H9 (cell line): ENCODE results near the gene WDR55. TPM values are rescaled to one million over a fixed set of nuclear protein-coding genes. Genes with fewer than 3 reads are reported as not detected.

ENCODE experiments used
- DNase-seq: peaks from one replicate; pipeline ENCODE4 v3.0.0-alpha.2; 2017
- H2AFZ ChIP-seq: one replicate; pipeline ENCODE4 v1.6.1; 2013; ENCODE audit warnings: mild to moderate bottlenecking, low read length, control low read depth, moderate library complexity
- H2AK5ac ChIP-seq: 2 replicates; pipeline ENCODE4 v1.6.1; 2013; ENCODE audit warnings: low read length, control low read depth, mixed read lengths; ENCODE audit not compliant: insufficient read length
- H2BK120ac ChIP-seq: one replicate; pipeline ENCODE4 v1.6.1; 2013; ENCODE audit warnings: low read depth, mild to moderate bottlenecking, low read length, control low read depth, inconsistent platforms; ENCODE audit not compliant: poor library complexity, severe bottlenecking
- H2BK12ac ChIP-seq: 2 replicates; pipeline ENCODE4 v1.6.1; 2013; ENCODE audit warnings: low read length, control low read depth, mixed read lengths, low read depth; ENCODE audit not compliant: insufficient read length
- H2BK15ac ChIP-seq: 2 replicates; pipeline ENCODE4 v1.6.1; 2013; ENCODE audit warnings: low read depth, low read length, control low read depth
- H2BK20ac ChIP-seq: one replicate; pipeline ENCODE4 v1.6.1; 2013; ENCODE audit warnings: low read depth, mild to moderate bottlenecking, low read length, control low read depth, inconsistent platforms; ENCODE audit not compliant: poor library complexity, severe bottlenecking
- H2BK5ac ChIP-seq: 2 replicates; pipeline ENCODE4 v1.6.1; 2013; ENCODE audit warnings: low read length, control low read depth, mixed read lengths; ENCODE audit not compliant: insufficient read length
- H3K14ac ChIP-seq: 2 replicates; pipeline ENCODE4 v1.6.1; 2013; ENCODE audit warnings: low read length, control low read depth; ENCODE audit not compliant: insufficient read depth
- H3K18ac ChIP-seq: 2 replicates; pipeline ENCODE4 v1.6.1; 2013; ENCODE audit warnings: low read depth, mild to moderate bottlenecking, mixed read lengths, low read length, control low read depth; ENCODE audit not compliant: insufficient read length
- H3K23ac ChIP-seq: 2 replicates; pipeline ENCODE4 v1.6.1; 2013; ENCODE audit warnings: low read length, control low read depth, mixed read lengths, low read depth; ENCODE audit not compliant: insufficient read length
- H3K23me2 ChIP-seq: 2 replicates; pipeline ENCODE4 v1.6.1; 2013; ENCODE audit warnings: low read depth, mild to moderate bottlenecking, mixed read lengths, low read length, control low read depth; ENCODE audit not compliant: insufficient read length, poor library complexity, severe bottlenecking
- H3K27ac ChIP-seq: 2 replicates; pipeline ENCODE4 v1.5.1; 2013; ENCODE audit warnings: low read length, control low read depth, mixed read lengths, low read depth; ENCODE audit not compliant: insufficient read length
- H3K27me3 ChIP-seq: 2 replicates; pipeline ENCODE4 v1.6.1; 2013; ENCODE audit warnings: low read length, control low read depth, inconsistent platforms; ENCODE audit not compliant: insufficient read depth
- H3K4ac ChIP-seq: 2 replicates; pipeline ENCODE4 v1.6.1; 2013; ENCODE audit warnings: low read depth, mild to moderate bottlenecking, control low read depth, inconsistent platforms, low read length, moderate library complexity
- H3K4me1 ChIP-seq: 2 replicates; pipeline ENCODE4 v1.6.1; 2013; ENCODE audit warnings: low read length, control low read depth, inconsistent platforms; ENCODE audit not compliant: insufficient read depth
- H3K4me2 ChIP-seq: 2 replicates; pipeline ENCODE4 v1.6.1; 2013; ENCODE audit warnings: low read length, control low read depth, mixed read lengths; ENCODE audit not compliant: insufficient read length, insufficient read depth
- H3K56ac ChIP-seq: 2 replicates; pipeline ENCODE4 v1.6.1; 2013; ENCODE audit warnings: low read depth, mild to moderate bottlenecking, mixed read lengths, low read length, control low read depth; ENCODE audit not compliant: insufficient read length
- H3K79me1 ChIP-seq: 2 replicates; pipeline ENCODE4 v1.6.1; 2013; ENCODE audit warnings: low read depth, mild to moderate bottlenecking, moderate library complexity, low read length, control low read depth, inconsistent platforms; ENCODE audit not compliant: insufficient read depth, poor library complexity, severe bottlenecking
- H3K79me2 ChIP-seq: 2 replicates; pipeline ENCODE4 v1.6.1; 2013; ENCODE audit warnings: low read length, control low read depth, inconsistent platforms; ENCODE audit not compliant: insufficient read depth
- H3K9ac ChIP-seq: 2 replicates; pipeline ENCODE4 v1.6.1; 2013; ENCODE audit warnings: low read length, control low read depth, mixed read lengths; ENCODE audit not compliant: insufficient read length; ENCODE audit errors: extremely low read depth
- H3K9me3 ChIP-seq: one replicate; pipeline ENCODE4 v1.6.1; 2013; ENCODE audit warnings: low read depth, low read length, inconsistent platforms; ENCODE audit not compliant: control insufficient read depth
- H3T11ph ChIP-seq: one replicate; pipeline ENCODE4 v1.6.1; 2013; ENCODE audit warnings: mild to moderate bottlenecking, low read length, control low read depth, inconsistent platforms
- H4K20me1 ChIP-seq: one replicate; pipeline ENCODE4 v1.6.1; 2013; ENCODE audit not compliant: control insufficient read depth, insufficient read length, insufficient read depth
- H4K5ac ChIP-seq: 2 replicates; pipeline ENCODE4 v1.6.1; 2013; ENCODE audit warnings: low read depth, mild to moderate bottlenecking, mixed read lengths, low read length, control low read depth; ENCODE audit not compliant: insufficient read length
- H4K8ac ChIP-seq: replicated peaks from 2 replicates; pipeline ENCODE4 v1.6.1; 2013; ENCODE audit warnings: low read length, control low read depth, mixed read lengths, low read depth; ENCODE audit not compliant: insufficient read length
- H4K91ac ChIP-seq: 2 replicates; pipeline ENCODE4 v1.6.1; 2013; ENCODE audit warnings: low read depth, mild to moderate bottlenecking, moderate library complexity, mixed read lengths, low read length, control low read depth; ENCODE audit not compliant: insufficient read length
- H3K27ac Mint-ChIP-seq, 3 experiments: 2 replicates in 2 of 3; 3 replicates in 1 of 3; pipeline ENCODE4 v1.8.0; 2020 to 2021; ENCODE audit warnings: mixed read lengths in 3 of 3, mild to moderate bottlenecking in 1 of 3, moderate library complexity in 1 of 3
- H3K27me3 Mint-ChIP-seq: 2 replicates; pipeline ENCODE4 v1.8.0; 2021; ENCODE audit warnings: low read depth, mild to moderate bottlenecking, moderate library complexity, mixed read lengths
- H3K36me3 Mint-ChIP-seq, 3 experiments: 2 replicates in 2 of 3; 3 replicates in 1 of 3; pipeline ENCODE4 v1.8.0; 2020 to 2021; ENCODE audit warnings: low read depth in 3 of 3, mixed read lengths in 3 of 3; ENCODE audit not compliant: insufficient read depth in 1 of 3
- H3K4me1 Mint-ChIP-seq, 2 experiments: 2 replicates each; pipeline ENCODE4 v1.8.0; 2020; ENCODE audit warnings: mixed read lengths in 2 of 2
- H3K4me3 Mint-ChIP-seq, 2 experiments: 2 replicates in 1 of 2; 3 replicates in 1 of 2; pipeline ENCODE4 v1.8.0; 2020 to 2021; ENCODE audit warnings: mild to moderate bottlenecking in 2 of 2, mixed read lengths in 2 of 2, moderate library complexity in 1 of 2
- H3K9me3 Mint-ChIP-seq, 2 experiments: 2 replicates in 1 of 2; 3 replicates in 1 of 2; pipeline ENCODE4 v1.8.0; 2020; ENCODE audit warnings: mild to moderate bottlenecking in 2 of 2, mixed read lengths in 2 of 2, moderate library complexity in 1 of 2
- CTCF ChIP-seq: fragments of 200-600 bp; sonication (generic); conservative IDR thresholded peaks from 3 replicates; pipeline ENCODE4 v1.8.0; 2021; ENCODE audit warnings: antibody characterized with exemption, mild to moderate bottlenecking
- WGBS: extraction: QIAGEN DNeasy Blood & Tissue Kit; methylation state at CpG from one replicate; pipeline ENCODE4 v1.1.7; 2013; ENCODE audit warnings: missing lambda C conversion rate, low lambda C conversion rate, mixed read lengths; ENCODE audit not compliant: insufficient read length; ENCODE audit errors: extremely low coverage; 5-methylcytosine and 5-hydroxymethylcytosine counted together
- total RNA-seq: library from RNA; stranded (reverse); gene quantifications from 2 replicates; pipeline ENCODE4 v1.2.1, GENCODE V29; 2021

WDR55 gene
- total RNA-seq, 1 experiment from 2014 or later, result 24.7 TPM

GRCh38 chr5:140711794-140712193 lies 47.1 kb downstream of the WDR55 start:
- H2BK15ac ChIP-seq, result no peak overlapping the region
- TF ChIP-seq CTCF, result no peak
- Mint-ChIP-seq H3K4me1 (peaks cover 6 to 12% of the 10 kb centered on the region in 2 experiments), H3K36me3 (peaks cover 0 to 5% (median 0%) of the 10 kb centered on the region in 3 experiments; a peak in 3 of 7 replicates), H3K9me3 (no peaks in the 10 kb centered on the region; a peak in 1 of 5 replicates), H3K27ac (no peak overlapping the region), H3K4me3 (peak overlapping the region in 1 of 2 experiments; percentile 79; a peak in 1 of 5 replicates), H3K27me3 (peaks cover 6% of the 10 kb centered on the region)
- H3K56ac ChIP-seq, result no peak overlapping the region
- no peak overlapping the region for H3K23ac ChIP-seq
- no peak overlapping the region for H3K18ac ChIP-seq
- no peak overlapping the region for H2BK12ac ChIP-seq
- no peak overlapping the region for H4K5ac ChIP-seq
- no peak overlapping the region for H2AFZ ChIP-seq
- no peaks in the 10 kb centered on the region for H3K27me3 ChIP-seq
- no peak for DNase-seq
- no peaks in the 10 kb centered on the region for H3K9me3 ChIP-seq
- no CpG with 5 or more reads among the region's 1 CpG for WGBS
- no peaks in the 10 kb centered on the region for H4K20me1 ChIP-seq
- H3K23me2 ChIP-seq, result peaks cover 2% of the 10 kb centered on the region
- no peak overlapping the region for H3K4me2 ChIP-seq
- H3K4ac ChIP-seq, result no peak overlapping the region
- H3K79me1 ChIP-seq, result no peaks in the 10 kb centered on the region
- H2BK20ac ChIP-seq, result no peak overlapping the region
- no peak overlapping the region for H2AK5ac ChIP-seq
- H2BK120ac ChIP-seq, result no peak overlapping the region
- no peaks in the 10 kb centered on the region for H3K79me2 ChIP-seq
- no peak overlapping the region for H4K91ac ChIP-seq
- no peak overlapping the region for H3K9ac ChIP-seq
- H3K27ac ChIP-seq, result no peak overlapping the region
- H3T11ph ChIP-seq, result no peak overlapping the region
- no peaks in the 10 kb centered on the region for H3K4me1 ChIP-seq
- H4K8ac ChIP-seq, result no peak overlapping the region
- no peak overlapping the region for H2BK5ac ChIP-seq
- H3K14ac ChIP-seq, result no peak overlapping the region
